Liver (tissue), 3 donors: ENCODE data around the gene PIP5K1C.

Experiments
- CTCF ChIP-seq: fragments of 150-350 bp; IDR thresholded peaks from 2 replicates; pipeline ENCODE4 v1.5.1; 2017; ENCODE audit warnings: improper control_type of control experiment, low read depth, low read length; ENCODE audit not compliant: missing input control
- EGR1 ChIP-seq, 2 donors: IDR thresholded peaks; 2 replicates each; pipeline ENCODE4 v1.6.1; 2016 to 2018; ENCODE audit warnings: antibody characterized with exemption in 2 of 2, low read depth in 2 of 2
- FOXA1 ChIP-seq: IDR thresholded peaks from 2 replicates; pipeline ENCODE4 v1.6.1; 2016; ENCODE audit warnings: antibody characterized with exemption
- GABPA ChIP-seq, 2 donors: IDR thresholded peaks in 1 of 2; conservative IDR thresholded peaks in 1 of 2; 2 replicates each; pipeline ENCODE4 v1.6.1; 2016; ENCODE audit warnings: antibody characterized with exemption in 2 of 2, mild to moderate bottlenecking in 1 of 2, moderate library complexity in 1 of 2
- HNF4A ChIP-seq, 2 donors: conservative IDR thresholded peaks; 2 replicates each; pipeline ENCODE4 v1.6.1; 2016; ENCODE audit warnings: antibody characterized with exemption in 2 of 2, mild to moderate bottlenecking in 2 of 2
- JUND ChIP-seq, 2 donors: IDR thresholded peaks; 2 replicates each; pipeline ENCODE4 v1.6.1; 2016; ENCODE audit warnings: antibody characterized with exemption in 2 of 2
- RAD21 ChIP-seq, 2 donors: IDR thresholded peaks; 2 replicates each; pipeline ENCODE4 v1.6.1; 2016; ENCODE audit warnings: antibody characterized with exemption in 2 of 2, mild to moderate bottlenecking in 2 of 2
- REST ChIP-seq: IDR thresholded peaks from 2 replicates; pipeline ENCODE4 v1.6.1; 2016; ENCODE audit warnings: antibody characterized with exemption, mild to moderate bottlenecking
- RXRA ChIP-seq, 2 donors: IDR thresholded peaks; 2 replicates each; pipeline ENCODE4 v1.6.1; 2017 to 2018; ENCODE audit warnings: antibody characterized with exemption in 2 of 2, mild to moderate bottlenecking in 1 of 2
- SP1 ChIP-seq: IDR thresholded peaks from 2 replicates; pipeline ENCODE4 v1.6.1; 2018; ENCODE audit warnings: antibody characterized with exemption, mild to moderate bottlenecking
- TAF1 ChIP-seq: conservative IDR thresholded peaks from 2 replicates; pipeline ENCODE4 v1.6.1; 2016; ENCODE audit warnings: antibody characterized with exemption, mild to moderate bottlenecking
- YY1 ChIP-seq: IDR thresholded peaks from 2 replicates; pipeline ENCODE4 v1.6.1; 2016; ENCODE audit warnings: antibody characterized with exemption, mild to moderate bottlenecking
- TF ChIP-seq, protein P1 (sequence below): IDR thresholded peaks from 2 replicates; pipeline ENCODE4 v1.6.1; 2016; ENCODE audit warnings: antibody characterized with exemption
- TF ChIP-seq, protein P2 (sequence below): IDR thresholded peaks from 2 replicates; pipeline ENCODE4 v1.6.1; 2016; ENCODE audit warnings: antibody characterized with exemption
- donor health status: healthy.
- donor health status: healthy.

DNA sequence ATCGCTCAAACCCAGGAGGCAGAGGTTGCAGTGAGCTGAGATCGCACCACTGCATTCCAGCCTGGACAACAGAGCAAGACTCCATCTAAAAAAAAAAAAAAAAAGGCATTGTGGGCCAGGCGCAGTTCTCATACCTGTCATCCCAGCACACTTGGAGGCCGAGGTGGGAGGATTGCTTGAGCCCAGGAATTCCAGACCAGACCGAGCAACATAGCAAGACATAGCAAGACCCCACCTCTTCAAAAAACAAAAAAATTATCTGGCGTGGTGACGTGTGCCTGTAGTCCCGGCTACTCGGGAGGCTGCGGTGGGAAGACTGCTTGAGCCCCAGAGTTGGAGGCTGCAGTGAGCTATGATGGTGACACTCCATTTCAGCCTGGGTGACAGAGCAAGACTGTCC, 18.0 kb downstream of the PIP5K1C start:
- TF ChIP-seq CTCF (no peak), RAD21 (IDR thresholded peaks at IDR 0.05) (no peak), FOXA1 (no peak), HNF4A (conservative IDR thresholded peaks at IDR 0.05) (no peak), EGR1 (IDR thresholded peaks at IDR 0.05; ENCODE audit: low read depth in 2 of 2) (no peak), RXRA (IDR thresholded peaks at IDR 0.05) (no peak), TAF1 (no peak), JUND (IDR thresholded peaks at IDR 0.05) (no peak), GABPA (IDR thresholded peaks at IDR 0.05 in 1 of 2, conservative IDR thresholded peaks at IDR 0.05 in 1 of 2) (no peak), REST (no peak), SP1 (no peak), YY1 (no peak)
- TF ChIP-seq, protein P1, sequence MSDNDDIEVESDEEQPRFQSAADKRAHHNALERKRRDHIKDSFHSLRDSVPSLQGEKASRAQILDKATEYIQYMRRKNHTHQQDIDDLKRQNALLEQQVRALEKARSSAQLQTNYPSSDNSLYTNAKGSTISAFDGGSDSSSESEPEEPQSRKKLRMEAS, result no peak
- TF ChIP-seq, protein P2, sequence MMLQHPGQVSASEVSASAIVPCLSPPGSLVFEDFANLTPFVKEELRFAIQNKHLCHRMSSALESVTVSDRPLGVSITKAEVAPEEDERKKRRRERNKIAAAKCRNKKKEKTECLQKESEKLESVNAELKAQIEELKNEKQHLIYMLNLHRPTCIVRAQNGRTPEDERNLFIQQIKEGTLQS, result no peak
